ENCODE measurements around the gene TRAPPC14. TPM values are rescaled to one million over a fixed set of nuclear protein-coding genes. Genes with fewer than 3 reads are reported as not detected.

Gene TRAPPC14
- total and polyA plus RNA-seq, 2 of the 13 experiments (the other 11 are each of a cell fraction or from before 2014, with no cell fraction given): 4.7 to 9.6 TPM

DNA sequence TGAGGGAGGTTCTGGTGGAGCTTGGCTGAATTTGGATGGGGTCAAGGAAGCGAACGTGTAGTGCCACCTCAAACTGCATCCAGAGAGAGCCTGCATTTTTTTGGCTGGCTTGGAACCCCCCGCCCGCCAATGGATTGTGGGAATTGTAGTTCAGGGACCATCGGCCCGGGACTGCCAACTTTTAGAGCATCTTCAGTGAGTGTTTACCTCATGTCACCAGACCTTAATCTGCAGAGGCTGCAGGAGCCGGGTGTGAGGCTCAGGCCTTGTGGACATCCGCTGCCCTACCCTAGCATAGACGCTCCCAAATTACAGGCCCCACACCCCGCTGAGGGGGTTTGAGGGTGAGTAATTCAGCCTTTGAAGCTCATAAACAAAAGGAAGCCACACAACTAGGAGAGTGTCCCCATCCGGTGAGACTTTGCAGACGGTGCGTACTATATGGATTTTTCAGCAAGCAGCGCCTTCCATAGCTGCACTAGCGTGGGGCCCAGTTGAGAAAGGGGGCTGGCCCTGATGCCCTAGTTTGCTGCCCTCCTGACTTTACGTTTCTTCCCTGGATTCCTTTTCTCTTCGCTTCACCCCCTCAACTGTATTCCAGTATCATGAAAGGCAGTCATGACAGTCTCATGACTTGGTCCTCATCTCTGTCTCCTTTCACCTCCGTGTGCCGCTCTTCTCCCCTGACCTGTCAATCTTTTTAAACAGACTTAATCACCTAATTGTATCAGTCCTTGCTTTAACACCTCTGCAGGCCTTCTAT lies 38.4 kb downstream of the TRAPPC14 start (continued):
- TF ChIP-seq, protein P1, sequence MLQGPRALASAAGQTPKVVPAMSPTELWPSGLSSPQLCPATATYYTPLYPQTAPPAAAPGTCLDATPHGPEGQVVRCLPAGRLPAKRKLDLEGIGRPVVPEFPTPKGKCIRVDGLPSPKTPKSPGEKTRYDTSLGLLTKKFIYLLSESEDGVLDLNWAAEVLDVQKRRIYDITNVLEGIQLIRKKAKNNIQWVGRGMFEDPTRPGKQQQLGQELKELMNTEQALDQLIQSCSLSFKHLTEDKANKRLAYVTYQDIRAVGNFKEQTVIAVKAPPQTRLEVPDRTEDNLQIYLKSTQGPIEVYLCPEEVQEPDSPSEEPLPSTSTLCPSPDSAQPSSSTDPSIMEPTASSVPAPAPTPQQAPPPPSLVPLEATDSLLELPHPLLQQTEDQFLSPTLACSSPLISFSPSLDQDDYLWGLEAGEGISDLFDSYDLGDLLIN (CRISPR knock-in tag; IDR thresholded peaks at IDR 0.05; ENCODE audit: borderline replicate concordance): no peak
- TF ChIP-seq ZNF331 (CRISPR knock-in tag; IDR thresholded peaks at IDR 0.05) (no peak), KMT2A (CRISPR knock-in tag; IDR thresholded peaks at IDR 0.05) (no peak), THAP11 (CRISPR knock-in tag; IDR thresholded peaks at IDR 0.05) (peak; percentile 96), ZFY (CRISPR knock-in tag; IDR thresholded peaks at IDR 0.05) (peak; percentile 69; the same call in 1 of the 2 replicates), XBP1 (CRISPR knock-in tag; IDR thresholded peaks at IDR 0.05) (no peak), IKZF4 (CRISPR knock-in tag; IDR thresholded peaks at IDR 0.05; ENCODE audit: borderline replicate concordance, low read depth, not compliant biosample characterization) (no peak), ZNF317 (CRISPR knock-in tag; IDR thresholded peaks at IDR 0.05) (0 out of 2 replicates have a peak, but pooled peaks have one; percentile 30), ZNF547 (CRISPR knock-in tag; IDR thresholded peaks at IDR 0.05) (no peak), RCOR2 (CRISPR knock-in tag; IDR thresholded peaks at IDR 0.05) (no peak), ZNF350 (CRISPR knock-in tag; IDR thresholded peaks at IDR 0.05; ENCODE audit: borderline replicate concordance, low read depth) (0 out of 2 replicates have a peak, but pooled peaks have one; percentile 21), SMAD1 (CRISPR knock-in tag; IDR thresholded peaks at IDR 0.05; ENCODE audit: borderline replicate concordance, low read depth) (no peak), ZNF7 (CRISPR knock-in tag; IDR thresholded peaks at IDR 0.05) (peak; percentile 64; the same call in 1 of the 2 replicates), HOXA3 (CRISPR knock-in tag; IDR thresholded peaks at IDR 0.05) (0 out of 2 replicates have a peak, but pooled peaks have one; percentile 19), KLF6 (CRISPR knock-in tag; IDR thresholded peaks at IDR 0.05) (no peak), ZNF326 (CRISPR knock-in tag; IDR thresholded peaks at IDR 0.05; ENCODE audit: borderline replicate concordance) (no peak), GABPA (IDR thresholded peaks at IDR 0.05; ENCODE audit: low read depth, low read length) (no peak), GABPA (CRISPR knock-in tag; IDR thresholded peaks at IDR 0.05; ENCODE audit: low read depth) (peak; percentile 44), PLRG1 (conservative IDR thresholded peaks at IDR 0.05) (no peak), HIVEP1 (CRISPR knock-in tag; IDR thresholded peaks at IDR 0.05) (0 out of 2 replicates have a peak, but pooled peaks have one; percentile 3)
- TF ChIP-seq, protein P2, sequence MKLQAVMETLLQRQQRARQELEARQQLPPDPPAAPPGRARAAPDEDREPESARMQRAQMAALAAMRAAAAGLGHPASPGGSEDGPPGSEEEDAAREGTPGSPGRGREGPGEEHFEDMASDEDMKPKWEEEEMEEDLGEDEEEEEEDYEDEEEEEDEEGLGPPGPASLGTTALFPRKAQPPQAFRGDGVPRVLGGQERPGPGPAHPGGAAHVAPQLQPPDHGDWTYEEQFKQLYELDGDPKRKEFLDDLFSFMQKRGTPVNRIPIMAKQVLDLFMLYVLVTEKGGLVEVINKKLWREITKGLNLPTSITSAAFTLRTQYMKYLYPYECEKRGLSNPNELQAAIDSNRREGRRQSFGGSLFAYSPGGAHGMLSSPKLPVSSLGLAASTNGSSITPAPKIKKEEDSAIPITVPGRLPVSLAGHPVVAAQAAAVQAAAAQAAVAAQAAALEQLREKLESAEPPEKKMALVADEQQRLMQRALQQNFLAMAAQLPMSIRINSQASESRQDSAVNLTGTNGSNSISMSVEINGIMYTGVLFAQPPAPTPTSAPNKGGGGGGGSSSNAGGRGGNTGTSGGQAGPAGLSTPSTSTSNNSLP (IDR thresholded peaks at IDR 0.05; ENCODE audit: low read depth, low read length): no peak
- TF ChIP-seq, protein P3, sequence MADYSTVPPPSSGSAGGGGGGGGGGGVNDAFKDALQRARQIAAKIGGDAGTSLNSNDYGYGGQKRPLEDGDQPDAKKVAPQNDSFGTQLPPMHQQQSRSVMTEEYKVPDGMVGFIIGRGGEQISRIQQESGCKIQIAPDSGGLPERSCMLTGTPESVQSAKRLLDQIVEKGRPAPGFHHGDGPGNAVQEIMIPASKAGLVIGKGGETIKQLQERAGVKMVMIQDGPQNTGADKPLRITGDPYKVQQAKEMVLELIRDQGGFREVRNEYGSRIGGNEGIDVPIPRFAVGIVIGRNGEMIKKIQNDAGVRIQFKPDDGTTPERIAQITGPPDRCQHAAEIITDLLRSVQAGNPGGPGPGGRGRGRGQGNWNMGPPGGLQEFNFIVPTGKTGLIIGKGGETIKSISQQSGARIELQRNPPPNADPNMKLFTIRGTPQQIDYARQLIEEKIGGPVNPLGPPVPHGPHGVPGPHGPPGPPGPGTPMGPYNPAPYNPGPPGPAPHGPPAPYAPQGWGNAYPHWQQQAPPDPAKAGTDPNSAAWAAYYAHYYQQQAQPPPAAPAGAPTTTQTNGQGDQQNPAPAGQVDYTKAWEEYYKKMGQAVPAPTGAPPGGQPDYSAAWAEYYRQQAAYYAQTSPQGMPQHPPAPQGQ (CRISPR knock-in tag; IDR thresholded peaks at IDR 0.05; ENCODE audit: borderline replicate concordance): no peak
- TF ChIP-seq, protein P4, sequence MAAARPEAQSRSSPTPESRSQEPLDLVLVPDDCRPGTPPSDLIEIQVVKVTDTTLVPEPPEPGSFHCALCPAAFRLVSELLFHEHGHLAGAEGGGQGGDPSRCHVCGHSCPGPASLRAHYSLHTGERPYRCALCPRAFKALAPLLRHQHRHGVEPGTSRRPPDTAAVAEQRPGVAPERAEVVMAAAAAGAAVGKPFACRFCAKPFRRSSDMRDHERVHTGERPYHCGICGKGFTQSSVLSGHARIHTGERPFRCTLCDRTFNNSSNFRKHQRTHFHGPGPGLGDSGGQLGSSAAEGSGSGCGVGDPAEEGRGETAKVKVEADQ (CRISPR knock-in tag; IDR thresholded peaks at IDR 0.05; ENCODE audit: borderline replicate concordance): no peak
- TF ChIP-seq, protein P5, sequence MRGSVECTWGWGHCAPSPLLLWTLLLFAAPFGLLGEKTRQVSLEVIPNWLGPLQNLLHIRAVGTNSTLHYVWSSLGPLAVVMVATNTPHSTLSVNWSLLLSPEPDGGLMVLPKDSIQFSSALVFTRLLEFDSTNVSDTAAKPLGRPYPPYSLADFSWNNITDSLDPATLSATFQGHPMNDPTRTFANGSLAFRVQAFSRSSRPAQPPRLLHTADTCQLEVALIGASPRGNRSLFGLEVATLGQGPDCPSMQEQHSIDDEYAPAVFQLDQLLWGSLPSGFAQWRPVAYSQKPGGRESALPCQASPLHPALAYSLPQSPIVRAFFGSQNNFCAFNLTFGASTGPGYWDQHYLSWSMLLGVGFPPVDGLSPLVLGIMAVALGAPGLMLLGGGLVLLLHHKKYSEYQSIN (CRISPR knock-in tag; IDR thresholded peaks at IDR 0.05; ENCODE audit: borderline replicate concordance): no peak

Measured in HepG2 (cell line).